Dermis microvascular lymphatic vessel endothelial cell (primary cell): ENCODE data around the gene IMMT. TPM values are rescaled to one million over a fixed set of nuclear protein-coding genes. Genes with fewer than 3 reads are reported as not detected.

Experiments used
- DNase-seq, 2 donors: peaks; one replicate each; pipeline versions ENCODE4 v3.0.0 to v3.0.0-alpha.2; 2010; ENCODE audit warnings: low read depth in 2 of 2
- total RNA-seq: library from RNA; depleted of rRNA; stranded (reverse); fragments of >200 nt; gene quantifications from 2 replicates; pipeline ENCODE4 v1.2.1, GENCODE V29; 2014

Gene IMMT
- total RNA-seq, 1 donor from 2014 or later = 44.7 TPM

DNA sequence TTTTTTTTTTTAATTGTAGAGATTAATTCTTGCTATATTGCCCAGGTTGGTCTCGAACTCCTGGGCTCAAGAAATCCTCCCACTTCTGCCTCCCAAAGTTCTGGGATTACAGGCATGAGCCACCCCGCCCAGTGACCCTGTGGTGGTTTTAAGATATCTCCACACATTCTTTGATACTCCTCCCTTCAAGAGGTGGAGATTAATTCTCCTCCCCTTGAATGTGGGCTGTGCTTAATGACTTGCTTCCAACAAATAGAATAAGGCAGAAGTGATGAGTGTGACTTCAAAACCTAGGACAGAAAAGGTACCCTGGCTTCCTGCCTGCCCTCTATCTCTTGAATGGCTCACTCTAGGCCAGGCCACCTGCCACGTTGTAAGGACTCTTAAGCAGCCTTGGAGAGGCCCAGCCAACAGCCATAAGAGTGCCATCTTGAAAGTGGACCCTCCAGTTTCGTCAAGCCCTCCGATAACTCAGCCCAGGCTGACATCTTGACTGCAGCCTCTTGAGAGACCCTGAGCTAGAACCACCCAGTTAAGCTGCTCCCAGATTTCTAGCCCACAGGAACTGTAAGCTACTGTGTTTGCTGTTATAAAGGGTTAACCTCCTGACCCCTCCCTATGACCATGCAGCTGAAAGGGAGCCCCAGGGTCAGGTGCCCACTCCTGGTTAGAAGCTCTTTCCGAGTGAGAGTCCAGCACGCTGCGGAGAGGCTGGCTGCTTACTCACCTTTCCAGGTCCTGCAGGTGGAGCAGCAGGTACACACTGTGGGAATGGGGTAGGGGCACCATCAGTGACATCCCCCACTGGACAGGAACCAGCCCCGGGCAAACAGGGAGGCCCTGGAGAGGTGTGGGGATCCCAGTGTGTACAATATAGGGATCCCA lies 31.6 kb upstream of the IMMT start:
- no peak for DNase-seq

DNA sequence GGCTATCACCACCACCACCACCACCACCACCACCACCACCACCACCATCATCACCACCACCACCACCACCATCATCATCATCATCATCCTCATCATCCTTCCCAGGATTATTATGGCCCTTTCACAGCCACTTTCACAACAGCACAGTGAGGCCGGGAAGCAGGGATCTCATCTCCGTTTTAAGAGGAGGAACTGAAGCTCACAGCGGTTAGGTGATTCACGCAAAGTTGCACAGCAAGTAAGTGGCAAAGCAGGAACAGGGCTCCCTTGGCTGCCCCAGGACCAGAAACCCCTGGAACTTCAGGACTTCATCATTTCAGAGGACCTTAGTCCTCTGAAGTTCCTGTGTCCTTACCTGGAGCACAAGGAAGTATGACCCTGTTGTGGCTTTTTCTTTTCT lies 30.8 kb upstream of the IMMT start:
- no peak for DNase-seq

DNA sequence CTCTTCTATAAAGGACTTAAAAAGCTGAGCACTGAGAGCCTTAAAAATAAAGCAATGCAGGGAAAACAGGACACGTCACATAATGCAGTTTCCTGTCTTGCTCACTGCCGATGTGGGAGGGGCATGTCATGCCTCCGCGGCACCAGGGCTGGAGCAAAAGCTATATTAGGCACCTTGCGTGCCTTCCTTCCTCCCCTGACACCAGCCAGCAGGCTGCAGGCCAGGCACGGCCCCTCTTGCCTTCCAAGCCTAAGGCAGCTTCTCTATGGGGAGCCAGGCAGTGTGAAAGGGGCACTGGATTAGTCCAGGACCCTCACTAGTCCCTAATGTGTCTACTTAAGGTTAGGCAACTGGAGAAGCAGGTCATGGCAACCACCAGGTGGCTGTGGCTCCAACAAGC lies 30.3 kb upstream of the IMMT start:
- peak; percentile 89 to 93 for DNase-seq

DNA sequence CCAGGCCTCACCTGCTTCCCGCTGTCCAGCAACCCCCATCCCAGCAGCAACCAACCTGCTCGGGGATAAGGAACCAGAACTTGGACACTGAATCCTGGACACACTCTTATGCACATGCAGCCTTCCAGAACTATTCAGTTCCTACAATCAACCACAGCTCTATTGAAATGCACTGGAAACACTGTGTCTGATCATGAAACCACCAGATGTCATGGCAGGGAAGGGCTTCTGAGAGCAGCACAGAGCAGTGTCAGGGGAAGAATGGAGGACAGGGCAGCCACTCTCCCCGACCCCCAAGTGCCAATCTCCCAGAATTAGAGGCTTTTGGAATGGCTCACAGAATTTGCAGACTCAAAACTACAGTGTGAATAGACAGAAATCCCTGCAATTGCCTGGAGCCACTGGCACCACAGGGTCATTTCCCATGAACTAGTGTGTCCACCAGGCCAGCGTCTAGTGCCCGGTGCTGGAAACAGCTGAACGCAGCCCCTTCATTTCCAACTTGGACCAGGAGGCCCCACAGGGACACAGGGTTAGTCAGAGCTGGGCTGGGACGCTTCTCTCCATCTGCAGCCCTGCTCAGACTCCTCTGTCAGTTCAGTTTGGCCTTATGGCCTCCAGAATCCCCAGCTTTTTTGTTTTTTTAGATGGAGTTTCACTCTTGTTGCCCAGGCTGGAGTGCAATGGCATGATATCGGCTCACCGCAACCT lies 29.5 kb upstream of the IMMT start:
- DNase-seq = peak in 1 of 2 donors; percentile 34

DNA sequence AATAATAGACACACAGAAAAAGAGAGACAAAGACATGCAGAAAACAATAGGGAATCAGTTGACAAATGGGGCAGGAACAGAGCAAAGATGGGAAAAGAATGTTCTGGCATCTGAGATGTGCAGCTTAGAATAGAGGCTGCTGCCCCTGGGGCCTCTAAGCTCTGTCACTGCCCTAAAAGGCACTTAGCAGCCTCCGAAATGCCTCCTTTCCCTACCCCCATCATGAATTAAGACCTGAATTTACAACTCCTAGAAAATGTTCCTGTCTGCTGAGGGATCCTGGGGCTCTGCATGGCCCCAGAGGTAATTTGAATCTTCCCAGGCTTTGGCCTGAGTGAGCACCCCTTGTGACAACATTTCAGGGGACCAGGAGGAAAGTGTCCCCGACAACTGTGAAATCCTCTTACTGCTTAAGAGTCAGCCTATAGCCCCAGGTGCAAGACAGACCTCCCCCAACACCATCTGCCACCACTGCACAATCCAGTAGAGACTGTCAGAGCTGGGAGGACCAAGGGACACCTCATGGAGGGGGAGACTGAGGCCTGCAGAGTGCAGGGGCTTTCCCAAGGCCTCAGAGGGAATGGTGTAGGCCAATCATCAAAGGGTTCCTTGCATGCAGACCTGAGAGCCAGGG lies 28.8 kb upstream of the IMMT start:
- DNase-seq = peak in 1 of 2 donors; percentile 42

DNA sequence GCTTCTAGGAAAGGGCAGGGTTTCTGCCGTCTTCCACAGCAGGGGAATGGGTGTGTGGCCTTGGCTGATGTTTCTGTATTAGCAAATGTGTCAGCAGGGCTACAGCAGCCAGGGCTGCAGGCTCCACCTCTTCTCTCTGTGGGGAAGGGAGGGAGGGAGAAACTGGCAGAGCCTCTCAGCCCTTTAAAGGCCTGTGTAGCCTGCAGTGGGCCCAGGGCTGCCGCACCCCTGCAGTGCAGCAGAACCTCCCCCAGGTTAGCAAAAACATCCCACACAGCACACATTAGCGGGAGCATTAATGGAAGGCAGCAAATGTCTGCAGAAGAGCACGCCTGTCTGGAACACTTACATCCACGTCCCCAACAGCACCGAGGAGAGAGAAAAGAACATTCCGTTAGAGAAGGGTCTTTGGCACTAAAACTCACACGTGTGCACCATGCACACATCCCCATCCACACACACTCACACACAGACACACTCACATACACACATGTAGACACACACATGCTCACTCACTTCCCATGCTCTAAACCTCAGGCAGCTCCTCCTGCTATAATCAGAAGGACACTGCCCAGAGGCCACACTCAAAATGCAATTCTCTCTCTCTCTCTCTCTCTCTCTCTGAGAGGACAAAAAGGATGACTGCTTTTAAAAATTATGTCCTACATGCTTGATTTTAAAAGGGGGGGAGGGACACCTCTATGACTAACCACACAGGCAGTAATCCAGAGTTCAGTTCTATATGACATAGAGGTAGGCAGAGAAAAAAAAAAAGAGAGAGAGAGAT lies 28.1 kb upstream of the IMMT start:
- peak; percentile 26 to 46 for DNase-seq

DNA sequence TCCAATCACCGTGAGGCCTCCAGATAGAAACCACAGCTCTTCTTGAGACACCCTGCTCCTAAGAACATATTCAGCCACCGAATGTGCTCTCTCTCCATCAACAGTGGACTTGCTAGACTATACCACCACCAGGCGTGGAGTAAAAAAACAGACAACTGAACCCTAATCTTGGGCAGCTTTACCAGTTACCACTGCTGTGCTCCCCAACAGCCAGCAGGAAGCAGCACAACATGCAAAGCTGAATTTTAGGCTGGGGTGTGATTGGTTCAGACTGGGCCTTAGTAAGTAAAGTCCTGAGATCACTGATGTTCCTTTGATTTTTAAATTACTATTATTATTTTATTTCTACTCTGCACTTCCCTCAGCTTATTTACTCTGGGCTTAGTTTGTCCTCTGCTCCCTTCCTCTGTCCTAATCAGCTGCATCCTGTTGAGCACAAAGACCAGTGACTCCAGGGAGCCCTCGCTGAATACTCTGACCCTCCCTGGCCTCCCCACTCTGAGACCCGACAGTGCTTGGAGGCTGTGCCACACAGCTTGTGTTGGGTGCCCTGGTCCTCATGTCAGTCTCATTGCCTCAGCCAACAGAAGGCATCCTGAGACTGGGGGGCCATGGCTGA lies 25.9 kb upstream of the IMMT start:
- peak; percentile 54 to 62 for DNase-seq

DNA sequence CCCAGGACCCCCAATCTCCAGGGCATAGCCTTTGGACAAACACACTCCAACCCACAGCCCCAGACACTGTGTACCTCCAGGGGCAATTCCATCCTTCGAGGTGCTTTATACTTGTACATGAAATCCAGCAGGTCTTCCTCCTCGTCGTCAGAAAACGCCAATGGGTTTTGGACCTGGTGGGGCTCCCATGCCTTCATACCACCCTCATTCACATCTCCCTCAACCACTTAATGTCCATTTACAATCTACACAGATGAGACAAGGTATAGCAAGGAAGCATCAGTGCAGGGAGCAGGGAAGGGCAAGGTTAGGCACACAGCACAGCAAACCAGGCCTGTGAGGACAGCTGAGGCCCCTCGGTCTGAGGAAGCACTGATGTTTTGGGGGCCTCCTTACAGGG lies 24.6 kb upstream of the IMMT start:
- no peak for DNase-seq

DNA sequence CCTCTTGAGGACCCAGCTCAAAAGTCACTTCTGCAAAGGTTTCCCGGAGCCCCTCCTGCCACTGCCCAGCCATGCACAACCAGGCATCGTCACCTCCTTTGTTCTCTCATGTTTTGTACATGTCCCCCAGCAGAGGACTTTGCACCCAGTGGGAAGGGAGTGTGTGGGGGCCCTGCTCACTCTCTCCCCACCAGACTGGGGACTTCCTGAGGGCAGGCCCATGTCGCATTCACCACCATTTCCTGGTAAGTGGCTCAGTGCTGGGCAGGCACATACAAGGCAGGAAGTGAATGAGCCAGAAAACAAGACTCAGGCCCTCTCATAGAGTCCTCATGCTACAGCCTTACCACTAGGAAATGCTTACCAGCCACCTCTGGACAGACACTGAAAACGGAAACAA lies 22.9 kb upstream of the IMMT start:
- no peak for DNase-seq

DNA sequence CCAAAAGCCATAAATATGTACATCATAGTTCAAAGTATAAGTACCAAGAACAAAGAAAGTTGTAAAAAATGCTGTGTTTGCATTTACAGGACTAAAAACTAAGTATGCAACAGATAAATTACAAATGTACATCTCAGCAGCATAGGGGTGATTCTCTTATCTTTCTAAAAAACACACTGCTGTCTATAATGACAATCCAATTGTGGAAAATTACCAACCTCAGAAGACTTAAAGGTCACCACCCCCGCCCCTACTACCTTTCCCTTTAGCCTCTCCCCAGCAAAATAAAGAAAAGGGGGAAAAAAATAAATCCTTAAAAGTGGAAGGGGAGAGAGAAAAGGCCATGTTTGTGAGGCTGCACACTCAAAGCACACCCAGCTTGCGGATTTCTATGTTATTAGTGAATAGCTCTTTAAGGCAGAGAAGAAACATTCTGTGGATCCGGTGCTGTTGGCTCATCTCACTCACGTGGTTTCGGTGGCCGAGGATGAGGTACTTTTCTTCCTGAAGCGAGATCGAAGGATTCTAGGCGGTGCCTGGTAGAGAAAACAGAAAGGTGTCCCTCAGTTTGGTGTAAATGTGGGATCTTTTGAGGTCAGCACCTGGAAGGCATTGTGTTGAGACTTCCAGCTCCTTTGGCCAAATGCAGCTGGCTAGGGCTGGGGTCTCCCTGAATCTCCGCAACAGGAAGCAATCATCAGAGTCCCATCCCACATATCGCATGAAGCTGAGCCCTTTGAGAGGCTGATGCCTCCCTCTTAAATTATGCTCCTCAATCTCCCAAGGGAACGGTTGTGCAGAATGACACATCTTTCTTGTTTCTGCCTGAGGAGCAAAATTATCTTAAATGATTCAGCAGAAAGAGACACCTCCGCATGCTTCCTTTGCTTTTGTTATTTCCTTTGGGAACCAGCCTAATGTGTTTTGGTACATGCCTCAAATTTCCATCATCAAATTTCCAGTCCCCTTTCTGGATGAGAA lies 21.6 kb upstream of the IMMT start:
- DNase-seq = no peak

DNA sequence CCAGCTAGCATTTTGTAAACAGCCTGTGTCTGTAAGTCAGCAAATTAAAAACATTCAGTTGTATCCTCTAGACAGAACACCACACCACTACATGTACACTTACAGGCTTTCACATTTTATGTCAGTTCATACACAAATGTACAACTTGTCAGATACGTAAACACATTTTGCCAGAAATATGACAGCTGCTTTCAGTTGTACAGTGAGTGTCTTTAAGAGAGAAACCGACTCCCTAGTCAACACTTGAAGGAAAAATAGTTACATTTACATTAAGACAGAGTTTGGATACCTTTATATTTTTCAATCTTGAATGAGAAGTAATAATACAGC lies 19.2 kb upstream of the IMMT start:
- DNase-seq = no peak

DNA sequence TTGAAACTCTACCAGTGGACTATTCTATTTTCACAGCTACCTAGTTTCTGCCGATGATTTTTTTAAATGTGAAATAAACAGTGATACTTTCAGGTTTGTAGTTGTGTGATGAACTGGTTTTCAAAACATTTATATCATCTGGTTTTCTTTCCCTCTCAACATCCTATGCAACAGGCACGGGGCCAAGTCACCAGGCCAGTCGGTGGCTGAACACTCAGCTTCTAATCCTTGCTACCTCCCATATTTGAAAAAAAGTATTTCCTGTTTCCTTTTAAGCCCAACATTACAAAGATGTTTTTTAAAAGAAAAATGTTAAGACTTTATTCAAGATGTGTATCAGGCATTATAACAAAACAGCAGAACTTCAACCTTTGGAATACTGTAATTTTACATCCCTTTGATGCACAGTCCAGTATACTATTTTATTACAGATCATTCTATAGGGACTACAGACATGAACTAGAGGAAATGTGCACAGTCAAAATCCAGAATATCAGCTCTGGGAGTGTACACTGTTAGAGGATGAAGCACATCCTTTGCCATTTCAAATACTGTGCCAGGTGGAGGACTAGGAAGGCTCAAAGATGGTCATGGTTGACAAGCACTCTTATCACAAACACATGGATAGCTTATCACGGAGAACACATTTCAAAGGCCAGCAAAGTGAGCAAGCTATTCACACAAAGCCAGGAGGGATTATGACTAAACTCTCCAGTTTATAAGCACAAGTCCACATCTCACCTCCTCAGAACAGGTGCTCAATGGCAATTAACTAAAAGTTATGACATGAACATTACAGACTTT lies 18.6 kb upstream of the IMMT start:
- peak; percentile 53 to 66 for DNase-seq

DNA sequence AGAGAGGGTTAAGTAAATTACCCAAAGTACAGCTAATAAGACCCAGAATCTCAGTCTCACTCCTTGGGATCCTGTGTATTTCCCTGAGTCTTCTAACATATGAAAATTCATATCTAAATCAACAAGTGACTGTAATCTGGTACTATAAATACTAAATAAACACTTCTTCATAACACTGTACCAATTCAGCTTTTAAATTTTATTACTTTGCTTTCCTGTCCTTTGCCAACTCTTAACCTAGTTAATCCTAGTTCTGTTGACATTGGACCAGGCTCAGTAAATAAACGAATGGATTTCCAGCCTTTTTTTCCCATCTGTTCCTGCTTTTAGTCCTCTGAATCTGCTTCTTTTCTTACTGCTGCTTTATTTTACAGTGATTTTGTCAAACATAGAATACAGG lies 17.8 kb upstream of the IMMT start:
- DNase-seq = no peak

DNA sequence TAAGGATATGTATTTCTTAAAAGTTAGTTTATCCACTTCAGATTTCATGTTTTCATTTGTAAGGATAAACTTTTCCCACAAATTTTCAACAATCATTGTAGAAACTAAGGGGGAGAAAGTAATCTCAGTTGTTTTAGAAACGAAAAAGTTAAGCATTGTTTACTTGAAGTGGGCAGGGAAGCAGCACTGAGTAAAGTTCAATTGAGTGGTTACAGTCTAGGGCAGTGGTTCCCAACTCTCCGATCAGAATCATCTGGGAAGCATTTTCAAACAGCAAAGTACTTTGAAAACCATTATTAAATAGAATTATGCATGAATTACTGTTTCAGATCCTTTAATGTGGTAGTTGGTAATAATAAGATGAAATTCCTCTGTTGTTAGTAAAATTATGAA lies 16.5 kb upstream of the IMMT start:
- no peak for DNase-seq

DNA sequence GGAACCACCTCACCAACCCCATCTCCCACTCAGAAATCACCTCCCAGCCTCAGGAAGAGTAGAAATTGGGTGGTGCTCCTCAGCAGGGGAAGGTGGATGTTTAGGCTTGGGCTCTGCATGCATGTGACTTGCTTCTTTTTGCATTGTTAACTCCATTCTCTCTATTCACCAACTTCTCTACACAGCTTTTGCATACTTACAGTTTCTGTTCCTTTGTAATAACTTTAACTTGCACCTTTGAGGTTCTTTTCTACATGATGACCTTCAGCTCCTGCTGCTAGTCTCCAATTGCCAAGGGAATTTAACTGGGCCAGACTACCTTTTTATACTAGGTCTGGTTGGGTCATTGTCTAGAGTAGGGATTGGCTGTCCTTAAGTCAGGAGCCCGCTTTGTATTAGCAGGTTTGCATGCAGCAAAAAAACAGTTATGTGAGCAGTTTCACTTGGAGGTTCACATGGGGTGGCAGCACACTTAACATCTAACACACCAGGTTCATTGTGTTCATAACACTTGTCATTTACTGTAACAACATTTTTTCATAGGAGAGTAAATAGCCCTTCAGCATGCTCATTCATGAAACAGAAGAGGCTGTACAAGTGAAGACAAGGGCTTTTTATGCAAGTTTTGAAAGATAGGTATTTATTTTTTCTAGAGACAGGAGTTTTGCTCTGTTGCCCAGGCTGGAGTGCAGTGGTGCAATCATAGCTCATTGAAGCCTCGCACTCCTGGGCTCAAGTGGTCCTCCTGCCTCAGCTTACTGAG lies 16.0 kb upstream of the IMMT start:
- DNase-seq = no peak

DNA sequence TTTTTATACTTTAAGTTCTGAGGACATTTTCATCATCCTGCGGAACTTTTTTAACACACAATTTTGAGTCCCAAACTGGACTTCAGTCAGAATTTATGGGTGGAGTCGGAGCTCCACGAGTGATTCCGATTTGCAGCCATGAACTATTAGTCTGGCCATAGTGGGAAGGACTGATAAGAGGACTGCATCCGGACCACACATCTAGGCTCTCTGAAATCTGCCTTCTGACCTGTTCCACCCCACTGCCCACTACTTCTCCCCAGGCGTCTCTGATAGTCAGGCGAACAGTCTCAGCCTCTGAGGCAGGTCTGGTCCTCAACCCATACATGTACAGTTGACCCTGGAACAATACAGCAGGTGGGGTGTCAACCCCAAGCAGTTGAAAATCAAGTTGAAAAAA lies 9.2 kb upstream of the IMMT start:
- DNase-seq = no peak

DNA sequence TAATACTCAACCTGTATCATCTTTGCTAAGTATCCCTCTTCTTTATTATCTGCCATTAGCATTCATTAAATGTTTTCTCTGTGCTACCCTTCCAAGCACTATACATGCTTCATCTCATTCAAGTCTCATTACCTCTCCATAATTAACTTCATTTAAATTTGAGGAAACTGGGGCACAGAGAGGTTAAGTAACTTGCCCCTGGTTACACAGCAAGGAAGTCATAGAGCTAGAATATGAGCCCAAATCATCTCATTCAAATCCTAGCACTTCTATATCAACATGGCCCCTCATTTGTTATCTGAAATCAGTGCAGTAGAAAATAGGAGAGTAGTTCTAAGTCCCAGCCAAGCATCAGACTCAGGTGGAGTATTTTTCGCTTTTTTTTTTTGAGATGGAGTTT lies 8.4 kb upstream of the IMMT start:
- DNase-seq = no peak

DNA sequence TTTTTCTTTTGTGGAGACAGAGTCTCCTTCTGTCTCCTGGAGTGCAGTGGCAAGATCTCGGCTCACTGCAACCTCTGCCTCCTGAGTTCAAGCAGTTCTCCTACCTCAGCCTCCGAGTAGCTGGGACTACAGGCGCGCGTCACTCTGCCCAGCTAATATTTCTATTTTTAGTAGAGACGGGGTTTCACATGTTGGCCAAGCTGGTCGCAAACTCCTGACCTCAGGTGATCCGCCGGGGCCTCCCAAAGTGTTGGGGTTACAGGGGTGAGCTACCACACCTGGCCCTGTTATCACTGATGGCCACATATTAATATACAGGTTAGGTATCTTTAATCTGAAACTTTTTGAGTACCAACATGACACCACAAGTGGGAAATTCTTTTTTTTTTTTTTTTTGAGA lies 7.4 kb upstream of the IMMT start:
- DNase-seq = no peak

DNA sequence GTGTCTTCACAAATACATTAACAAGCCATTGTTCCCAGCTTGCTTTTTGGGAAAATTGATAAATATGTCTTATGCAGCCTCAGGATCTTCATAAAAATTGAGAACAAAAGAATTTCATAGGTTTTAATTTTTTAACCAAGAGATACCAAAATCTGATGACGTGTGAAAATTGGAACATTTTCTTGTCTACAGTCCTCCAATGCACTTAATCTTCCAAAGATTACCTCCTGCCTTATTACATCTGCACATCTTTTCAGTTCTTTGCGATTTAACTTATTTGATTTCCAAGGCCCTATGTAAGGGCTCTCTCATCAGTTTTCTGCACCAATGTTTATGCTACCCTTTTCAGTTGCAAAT lies 7.1 kb upstream of the IMMT start:
- DNase-seq = no peak
